HepG2 (cell line): Measurements from ENCODE around the gene IRF2BPL. TPM values are rescaled to one million over a fixed set of nuclear protein-coding genes. Genes with fewer than 3 reads are reported as not detected.

Experiments used
- ATAC-seq: fragments of 200-7000 bp; cut with Tn5 transposase; 3 replicates; pipeline ENCODE4 v1.9.1; 2020; ENCODE audit warnings: mild to moderate bottlenecking, moderate library complexity
- BruUV-seq: library from RNA; stranded (reverse); fragments of 400-500 nt; replicated peaks from 2 replicates; lab custom pipeline; 2021; lab: Mats Ljungman, UMichigan
- CTCF ChIA-PET: fragments of 300-600 bp; formaldehyde crosslinking; extraction: SDS; loops from one replicate; lab custom pipeline; 2021; ENCODE audit warnings: low total read pairs, inconsistent platforms, low intra/inter-chr PET ratio; lab: Yijun Ruan, JAX
- POLR2A ChIA-PET: fragments of 350-600 bp; sonication (Branson Sonifier 250); formaldehyde crosslinking; loops from one replicate; lab custom pipeline; 2020; ENCODE audit warnings: antibody characterized with exemption, inconsistent platforms; lab: Yijun Ruan, JAX
- DNase-seq: peaks from one replicate; pipeline ENCODE4 v3.0.0-alpha.2; 2015; ENCODE audit warnings: low spot score
- FAIRE-seq: peaks from 3 replicates; lab custom pipeline; 2011; peaks lifted over from hg19 to GRCh38; lab: Jason Lieb, UNC
- H2AFZ ChIP-seq: one replicate; pipeline ENCODE4 v1.6.1; 2011; ENCODE audit warnings: low read length, inconsistent platforms
- H3K27ac ChIP-seq: fragments of 300-600 bp; 3 replicates; pipeline ENCODE4 v1.8.0; 2011; ENCODE audit warnings: mixed run types, mild to moderate bottlenecking, mixed read lengths, low read length, inconsistent platforms; ENCODE audit not compliant: insufficient read depth; ENCODE audit errors: extremely low read length
- H3K27me3 ChIP-seq, 2 experiments: fragments of 200-600 bp in 1 of 2; 2 replicates in 1 of 2; 3 replicates in 1 of 2; pipeline versions ENCODE4 v1.6.0 to v1.8.0; 2011; ENCODE audit warnings: low read length in 2 of 2, mild to moderate bottlenecking in 2 of 2, moderate library complexity in 2 of 2, inconsistent platforms in 1 of 2; ENCODE audit not compliant: insufficient read depth in 2 of 2, control insufficient read depth in 1 of 2
- H3K36me3 ChIP-seq, 2 experiments: fragments of 200-600 bp in 1 of 2; replicated peaks in 1 of 2; 2 replicates in 1 of 2; 3 replicates in 1 of 2; pipeline versions ENCODE4 v1.5.1 to v1.8.0; 2011; ENCODE audit warnings: low read length in 2 of 2, inconsistent platforms in 1 of 2; ENCODE audit not compliant: insufficient read depth in 2 of 2, control insufficient read depth in 1 of 2
- H3K4me1 ChIP-seq: 2 replicates; pipeline ENCODE4 v1.5.1; 2012; ENCODE audit warnings: low read length, inconsistent platforms; ENCODE audit not compliant: insufficient read depth
- H3K4me2 ChIP-seq: 2 replicates; pipeline ENCODE4 v1.6.0; 2011; ENCODE audit warnings: low read depth, low read length, inconsistent platforms
- H3K4me3 ChIP-seq, 3 experiments: fragments of 200-600 bp in 1 of 3; sonication (generic), shearing (Covaris generic) in 1 of 3; replicated peaks in 1 of 3; 2 replicates each; pipeline ENCODE4 v1.5.1; 2011 to 2016; ENCODE audit warnings: low read length in 3 of 3, inconsistent platforms in 2 of 3, low read depth in 2 of 3, mild to moderate bottlenecking in 2 of 3, control low read depth in 1 of 3, mixed read lengths in 1 of 3; ENCODE audit not compliant: insufficient read depth in 1 of 3
- H3K79me2 ChIP-seq: one replicate; pipeline ENCODE4 v1.6.1; 2011; ENCODE audit warnings: low read length, inconsistent platforms; ENCODE audit not compliant: insufficient read depth
- H3K9ac ChIP-seq: 2 replicates; pipeline ENCODE4 v1.6.0; 2011; ENCODE audit warnings: mild to moderate bottlenecking, low read depth, low read length, inconsistent platforms; ENCODE audit not compliant: insufficient read depth
- H3K9me3 ChIP-seq: 2 replicates; pipeline ENCODE4 v1.5.1; 2012; ENCODE audit warnings: mild to moderate bottlenecking, low read length
- H4K20me1 ChIP-seq: 2 replicates; pipeline ENCODE4 v1.6.0; 2011; ENCODE audit warnings: inconsistent platforms, mild to moderate bottlenecking, low read length, moderate library complexity; ENCODE audit not compliant: insufficient read depth
- HDAC6 ChIP-seq: fragments of 200-600 bp; sonication (generic); IDR thresholded peaks from 2 replicates; pipeline ENCODE4 v1.7.0; 2017; ENCODE audit warnings: mild to moderate bottlenecking, antibody characterized with exemption, low read length, low read depth
- MXI1 ChIP-seq: IDR thresholded peaks from 3 replicates; pipeline ENCODE4 v1.6.1; 2012; ENCODE audit warnings: low read depth, low read length, inconsistent platforms, borderline replicate concordance
- SRSF9 ChIP-seq: fragments of 200-400 bp; formaldehyde crosslinking; IDR thresholded peaks from 2 replicates; pipeline ENCODE4 v1.6.1; 2018; ENCODE audit warnings: borderline replicate concordance, mild to moderate bottlenecking, low read depth, low read length; ENCODE audit not compliant: insufficient read depth, poor library complexity, severe bottlenecking
- ZNF12 ChIP-seq: sonication (generic); formaldehyde crosslinking; IDR thresholded peaks from 2 replicates; pipeline ENCODE4 v1.5.0; 2020; ENCODE audit warnings: missing genetic modification reagents
- ZNF253 ChIP-seq: sonication (generic); formaldehyde crosslinking; IDR thresholded peaks from 2 replicates; pipeline ENCODE4 v1.8.0; 2022; ENCODE audit warnings: mild to moderate bottlenecking, missing genetic modification reagents, borderline replicate concordance
- ZNF737 ChIP-seq: sonication (generic); formaldehyde crosslinking; IDR thresholded peaks from 2 replicates; pipeline ENCODE4 v1.5.0; 2020; ENCODE audit warnings: missing genetic modification reagents, mild to moderate bottlenecking, borderline replicate concordance
- ZNF776 ChIP-seq: sonication (generic); formaldehyde crosslinking; IDR thresholded peaks from 2 replicates; pipeline ENCODE4 v1.4.0; 2020; ENCODE audit warnings: mild to moderate bottlenecking, missing genetic modification reagents
- ZNF841 ChIP-seq: sonication (generic); formaldehyde crosslinking; IDR thresholded peaks from 2 replicates; pipeline ENCODE4 v1.8.1; 2023; ENCODE audit warnings: missing genetic modification reagents, borderline replicate concordance
- ZSCAN12 ChIP-seq: sonication (generic); formaldehyde crosslinking; IDR thresholded peaks from 2 replicates; pipeline ENCODE4 v1.9.0; 2021; ENCODE audit warnings: mild to moderate bottlenecking, missing genetic modification reagents
- WGBS: methylation state at CpG from one replicate; pipeline ENCODE4 v1.1.6; 2017; ENCODE audit warnings: low lambda C conversion rate; 5-methylcytosine and 5-hydroxymethylcytosine counted together
- in situ Hi-C: cut with HindIII; loops from 2 replicates; pipeline ENCODE4 v1.10.0; 2017; ENCODE audit warnings: low pct_unique_long_range_greater_than_20kb; ENCODE audit not compliant: extremely low pct_ligation_motif_present
- intact Hi-C: fragments of 100-400 bp; cut with micrococcal nuclease; formaldehyde crosslinking; loops from one replicate; pipeline ENCODE4 v1.10.0; 2022; ENCODE audit not compliant: unreplicated experiment
- polyA plus RNA-seq, 8 experiments: library from polyadenylated mRNA; depleted of rRNA in 3 of 8; stranded (reverse) in 7 of 8; unstranded in 1 of 8; fragments of >200 nt; fragmentation: Illumina TruSeq in 4 of 8; extraction: Trizol in 4 of 8; gene quantifications; 2 replicates each; pipeline versions ENCODE4 v1.2.1 to v1.2.3, GENCODE V29; 2011 to 2016; ENCODE audit warnings: low read depth in 4 of 8, missing spikeins in 1 of 8, mixed read lengths in 1 of 8; ENCODE audit not compliant: insufficient read depth in 1 of 8
- total RNA-seq, 5 experiments: library from RNA; depleted of rRNA; stranded (reverse); fragments of >200 nt; fragmentation: Illumina TruSeq; extraction: Trizol; gene quantifications; 2 replicates each; pipeline ENCODE4 v1.2.3, GENCODE V29; 2016; ENCODE audit warnings: low read depth in 1 of 5
- TF ChIP-seq, protein P1 (sequence below): sonication (generic); formaldehyde crosslinking; IDR thresholded peaks from 2 replicates; pipeline ENCODE4 v1.5.1; 2020; ENCODE audit warnings: missing genetic modification reagents, mild to moderate bottlenecking, borderline replicate concordance
- TF ChIP-seq, protein P2 (sequence below): sonication (generic); formaldehyde crosslinking; IDR thresholded peaks from 2 replicates; pipeline ENCODE4 v1.4.0; 2020; ENCODE audit warnings: low read depth, missing genetic modification reagents
- TF ChIP-seq, protein P3 (sequence below): sonication (generic); formaldehyde crosslinking; IDR thresholded peaks from 2 replicates; pipeline ENCODE4 v1.4.0; 2020; ENCODE audit warnings: missing genetic modification reagents, borderline replicate concordance

IRF2BPL gene
- total and polyA plus RNA-seq, 2 of the 13 experiments (the other 11 are each of a cell fraction or from before 2014, with no cell fraction given): 6.6 to 8.4 TPM

DNA sequence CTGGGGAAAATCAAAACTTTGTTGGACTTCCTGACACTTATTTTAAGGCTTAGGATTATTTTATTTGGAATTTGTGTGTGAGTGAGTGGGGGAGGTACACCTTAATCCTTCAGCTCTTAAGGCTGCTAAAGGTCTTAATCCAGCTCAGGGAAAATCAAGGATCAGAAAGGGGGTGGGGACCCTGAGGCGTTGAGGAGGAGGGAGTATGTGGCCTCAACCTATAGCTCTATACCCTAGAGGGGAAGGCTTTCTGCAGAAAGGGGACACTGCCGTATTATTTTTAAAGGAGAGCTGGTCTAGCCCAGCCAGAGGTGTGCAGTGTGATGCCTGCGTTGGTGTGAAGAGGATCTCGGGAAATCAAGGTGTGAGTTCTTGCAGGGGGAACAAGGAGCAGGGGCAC is 20.0 kb downstream of the IRF2BPL start:
- whole genome bisulfite sequencing: 65% methylated on average over 4 of the region's 4 CpGs
- H2AFZ ChIP-seq: no peak overlapping the region
- H4K20me1 ChIP-seq: no peaks in the 10 kb centered on the region
- ATAC-seq (no peak), DNase-seq (no peak), FAIRE-seq (no peak)
- POLR2A ChIA-PET: no interaction called here
- no peaks in the 10 kb centered on the region for H3K79me2 ChIP-seq
- H3K9me3 ChIP-seq: no peaks in the 10 kb centered on the region
- no peaks in the 10 kb centered on the region for H3K36me3 ChIP-seq
- H3K27me3 ChIP-seq: peaks cover 0 to 39% of the 10 kb centered on the region in 2 experiments; a peak in 3 of 5 replicates
- no peak overlapping the region for H3K27ac ChIP-seq
- BruUV-seq: no TSS peak
- CTCF ChIA-PET: no interaction called here
- H3K9ac ChIP-seq: no peak overlapping the region
- no peak overlapping the region for H3K4me3 ChIP-seq
- in situ Hi-C loops: no loop called here
- TF ChIP-seq ZNF841 (CRISPR knock-in tag) (no peak), ZNF253 (CRISPR knock-in tag) (no peak), ZNF737 (CRISPR knock-in tag) (no peak), ZSCAN12 (no peak), ZNF12 (CRISPR knock-in tag) (no peak), ZNF776 (CRISPR knock-in tag) (no peak), SRSF9 (no peak), HDAC6 (no peak), MXI1 (no peak)
- TF ChIP-seq, protein P1, sequence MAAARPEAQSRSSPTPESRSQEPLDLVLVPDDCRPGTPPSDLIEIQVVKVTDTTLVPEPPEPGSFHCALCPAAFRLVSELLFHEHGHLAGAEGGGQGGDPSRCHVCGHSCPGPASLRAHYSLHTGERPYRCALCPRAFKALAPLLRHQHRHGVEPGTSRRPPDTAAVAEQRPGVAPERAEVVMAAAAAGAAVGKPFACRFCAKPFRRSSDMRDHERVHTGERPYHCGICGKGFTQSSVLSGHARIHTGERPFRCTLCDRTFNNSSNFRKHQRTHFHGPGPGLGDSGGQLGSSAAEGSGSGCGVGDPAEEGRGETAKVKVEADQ (CRISPR knock-in tag): no peak
- TF ChIP-seq, protein P2, sequence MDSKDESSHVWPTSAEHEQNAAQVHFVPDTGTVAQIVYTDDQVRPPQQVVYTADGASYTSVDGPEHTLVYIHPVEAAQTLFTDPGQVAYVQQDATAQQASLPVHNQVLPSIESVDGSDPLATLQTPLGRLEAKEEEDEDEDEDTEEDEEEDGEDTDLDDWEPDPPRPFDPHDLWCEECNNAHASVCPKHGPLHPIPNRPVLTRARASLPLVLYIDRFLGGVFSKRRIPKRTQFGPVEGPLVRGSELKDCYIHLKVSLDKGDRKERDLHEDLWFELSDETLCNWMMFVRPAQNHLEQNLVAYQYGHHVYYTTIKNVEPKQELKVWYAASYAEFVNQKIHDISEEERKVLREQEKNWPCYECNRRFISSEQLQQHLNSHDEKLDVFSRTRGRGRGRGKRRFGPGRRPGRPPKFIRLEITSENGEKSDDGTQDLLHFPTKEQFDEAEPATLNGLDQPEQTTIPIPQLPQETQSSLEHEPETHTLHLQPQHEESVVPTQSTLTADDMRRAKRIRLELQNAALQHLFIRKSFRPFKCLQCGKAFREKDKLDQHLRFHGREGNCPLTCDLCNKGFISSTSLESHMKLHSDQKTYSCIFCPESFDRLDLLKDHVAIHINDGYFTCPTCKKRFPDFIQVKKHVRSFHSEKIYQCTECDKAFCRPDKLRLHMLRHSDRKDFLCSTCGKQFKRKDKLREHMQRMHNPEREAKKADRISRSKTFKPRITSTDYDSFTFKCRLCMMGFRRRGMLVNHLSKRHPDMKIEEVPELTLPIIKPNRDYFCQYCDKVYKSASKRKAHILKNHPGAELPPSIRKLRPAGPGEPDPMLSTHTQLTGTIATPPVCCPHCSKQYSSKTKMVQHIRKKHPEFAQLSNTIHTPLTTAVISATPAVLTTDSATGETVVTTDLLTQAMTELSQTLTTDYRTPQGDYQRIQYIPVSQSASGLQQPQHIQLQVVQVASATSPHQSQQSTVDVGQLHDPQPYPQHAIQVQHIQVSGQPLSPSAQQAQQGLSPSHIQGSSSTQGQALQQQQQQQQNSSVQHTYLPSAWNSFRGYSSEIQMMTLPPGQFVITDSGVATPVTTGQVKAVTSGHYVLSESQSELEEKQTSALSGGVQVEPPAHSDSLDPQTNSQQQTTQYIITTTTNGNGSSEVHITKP (CRISPR knock-in tag): no peak
- TF ChIP-seq, protein P3, sequence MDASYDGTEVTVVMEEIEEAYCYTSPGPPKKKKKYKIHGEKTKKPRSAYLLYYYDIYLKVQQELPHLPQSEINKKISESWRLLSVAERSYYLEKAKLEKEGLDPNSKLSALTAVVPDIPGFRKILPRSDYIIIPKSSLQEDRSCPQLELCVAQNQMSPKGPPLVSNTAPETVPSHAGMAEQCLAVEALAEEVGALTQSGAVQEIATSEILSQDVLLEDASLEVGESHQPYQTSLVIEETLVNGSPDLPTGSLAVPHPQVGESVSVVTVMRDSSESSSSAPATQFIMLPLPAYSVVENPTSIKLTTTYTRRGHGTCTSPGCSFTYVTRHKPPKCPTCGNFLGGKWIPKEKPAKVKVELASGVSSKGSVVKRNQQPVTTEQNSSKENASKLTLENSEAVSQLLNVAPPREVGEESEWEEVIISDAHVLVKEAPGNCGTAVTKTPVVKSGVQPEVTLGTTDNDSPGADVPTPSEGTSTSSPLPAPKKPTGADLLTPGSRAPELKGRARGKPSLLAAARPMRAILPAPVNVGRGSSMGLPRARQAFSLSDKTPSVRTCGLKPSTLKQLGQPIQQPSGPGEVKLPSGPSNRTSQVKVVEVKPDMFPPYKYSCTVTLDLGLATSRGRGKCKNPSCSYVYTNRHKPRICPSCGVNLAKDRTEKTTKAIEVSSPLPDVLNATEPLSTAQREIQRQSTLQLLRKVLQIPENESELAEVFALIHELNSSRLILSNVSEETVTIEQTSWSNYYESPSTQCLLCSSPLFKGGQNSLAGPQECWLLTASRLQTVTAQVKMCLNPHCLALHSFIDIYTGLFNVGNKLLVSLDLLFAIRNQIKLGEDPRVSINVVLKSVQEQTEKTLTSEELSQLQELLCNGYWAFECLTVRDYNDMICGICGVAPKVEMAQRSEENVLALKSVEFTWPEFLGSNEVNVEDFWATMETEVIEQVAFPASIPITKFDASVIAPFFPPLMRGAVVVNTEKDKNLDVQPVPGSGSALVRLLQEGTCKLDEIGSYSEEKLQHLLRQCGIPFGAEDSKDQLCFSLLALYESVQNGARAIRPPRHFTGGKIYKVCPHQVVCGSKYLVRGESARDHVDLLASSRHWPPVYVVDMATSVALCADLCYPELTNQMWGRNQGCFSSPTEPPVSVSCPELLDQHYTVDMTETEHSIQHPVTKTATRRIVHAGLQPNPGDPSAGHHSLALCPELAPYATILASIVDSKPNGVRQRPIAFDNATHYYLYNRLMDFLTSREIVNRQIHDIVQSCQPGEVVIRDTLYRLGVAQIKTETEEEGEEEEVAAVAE (CRISPR knock-in tag): no peak
- TF ChIP-seq, all 625 proteins: peak for 0
- intact Hi-C loops: no loop called here
- H3K4me1 ChIP-seq: peaks cover 53% of the 10 kb centered on the region
- no peak overlapping the region for H3K4me2 ChIP-seq
